Breast epithelium (tissue), 4 donors: ENCODE measurements around the gene TMIGD1. TPM values are rescaled to one million over a fixed set of nuclear protein-coding genes. Genes with fewer than 3 reads are reported as not detected.

ENCODE experiments used
- DNase-seq, 2 donors: peaks; one replicate each; pipeline ENCODE4 v3.0.0-alpha.2; 2019; ENCODE audit warnings: low spot score in 2 of 2
- H3K27ac ChIP-seq, 2 donors: fragments of 200-600 bp; sonication (generic) in 1 of 2; one replicate each; pipeline ENCODE4 v1.5.1; 2016 to 2019; ENCODE audit warnings: mild to moderate bottlenecking in 1 of 2
- H3K27me3 ChIP-seq, 2 donors: fragments of 200-600 bp; sonication (generic) in 1 of 2; one replicate each; pipeline versions ENCODE4 v1.5.1 to v1.6.0; 2017 to 2019; ENCODE audit warnings: control low read depth in 1 of 2, mild to moderate bottlenecking in 1 of 2
- H3K36me3 ChIP-seq: fragments of 200-600 bp; one replicate; pipeline ENCODE4 v1.5.1; 2019
- H3K4me1 ChIP-seq, 2 donors: fragments of 200-600 bp; sonication (generic); one replicate each; pipeline ENCODE4 v1.5.1; 2016 to 2019; ENCODE audit warnings: control low read depth in 1 of 2
- H3K4me3 ChIP-seq, 3 donors: fragments of 200-600 bp; sonication (generic); 1 replicate in 2 of 3; 2 replicates in 1 of 3; pipeline ENCODE4 v1.5.1; 2016 to 2019; ENCODE audit warnings: mild to moderate bottlenecking in 3 of 3, moderate library complexity in 2 of 3
- H3K9me3 ChIP-seq, 2 donors: fragments of 200-600 bp; sonication (generic) in 1 of 2; one replicate each; pipeline ENCODE4 v1.5.1; 2016 to 2019; ENCODE audit warnings: control low read depth in 1 of 2
- CTCF ChIP-seq, 3 donors: fragments of 450-650 bp; IDR thresholded peaks; one replicate each; pipeline ENCODE4 v1.5.1; 2016 to 2017; ENCODE audit warnings: antibody characterized with exemption in 3 of 3, mild to moderate bottlenecking in 3 of 3, moderate library complexity in 3 of 3
- POLR2A ChIP-seq: fragments of 450-650 bp; IDR thresholded peaks from one replicate; pipeline ENCODE4 v1.6.1; 2016; ENCODE audit warnings: antibody characterized with exemption, mild to moderate bottlenecking, moderate library complexity
- POLR2AphosphoS5 ChIP-seq, 3 donors: sonication (generic); formaldehyde crosslinking; IDR thresholded peaks; one replicate each; pipeline ENCODE4 v1.6.1; 2017; ENCODE audit warnings: antibody characterized with exemption in 3 of 3
- intact Hi-C: fragments of 100-400 bp; cut with DNase I; formaldehyde crosslinking; loops from one replicate; pipeline ENCODE4 v1.15.1; 2023; ENCODE audit warnings: low total_unique reads
- total RNA-seq, 3 donors: library from RNA; depleted of rRNA; stranded (reverse); fragments of >200 nt; gene quantifications; one replicate each; pipeline ENCODE4 v1.1.0, GENCODE V29; 2016

TMIGD1 gene
- total RNA-seq, 3 donors from 2014 or later: 1.6 TPM; not detected in 2

DNA sequence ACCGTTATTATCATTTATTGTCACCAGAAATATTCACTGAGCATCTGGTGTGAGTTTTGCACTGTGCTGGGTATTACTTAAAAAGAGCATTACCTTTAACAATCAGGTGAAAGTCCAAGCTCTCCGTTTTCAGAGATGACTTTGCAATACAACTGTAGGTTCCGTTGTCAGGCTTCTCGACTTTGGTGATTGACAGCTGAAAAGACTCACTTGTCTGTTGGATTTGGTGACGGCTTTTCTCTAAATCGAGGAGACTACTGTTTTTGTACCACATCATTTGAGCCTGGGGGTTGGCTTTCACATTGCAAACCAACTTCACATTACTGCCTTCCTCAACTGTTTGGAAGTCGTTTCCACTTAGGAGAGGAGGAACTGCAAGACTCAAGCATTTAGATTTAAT, 9.1 kb downstream of the TMIGD1 start:
- H3K9me3 ChIP-seq: no peaks in the 10 kb centered on the region
- intact Hi-C loops: no loop called here
- no peaks in the 10 kb centered on the region for H3K36me3 ChIP-seq
- no peak for DNase-seq
- no peak for TF ChIP-seq POLR2A
- TF ChIP-seq POLR2AphosphoS5 (IDR thresholded peaks at IDR 0.05): no peak
- no peak for TF ChIP-seq CTCF (IDR thresholded peaks at IDR 0.05)
- H3K4me3 ChIP-seq: no peak overlapping the region
- no peaks in the 10 kb centered on the region for H3K4me1 ChIP-seq
- H3K27me3 ChIP-seq: no peaks in the 10 kb centered on the region
- H3K27ac ChIP-seq: no peak overlapping the region

GRCh38 chr17:30323895-30324319, 9.9 kb downstream of the TMIGD1 start:
- Histone ChIP-seq H3K4me3 (no peak overlapping the region), H3K27me3 (no peaks in the 10 kb centered on the region), H3K4me1 (no peaks in the 10 kb centered on the region), H3K27ac (no peak overlapping the region), H3K36me3 (no peaks in the 10 kb centered on the region), H3K9me3 (no peaks in the 10 kb centered on the region)
- TF ChIP-seq CTCF (IDR thresholded peaks at IDR 0.05) (no peak), POLR2AphosphoS5 (IDR thresholded peaks at IDR 0.05) (no peak), POLR2A (no peak)
- no peak for DNase-seq
- intact Hi-C loops: no loop called here

DNA sequence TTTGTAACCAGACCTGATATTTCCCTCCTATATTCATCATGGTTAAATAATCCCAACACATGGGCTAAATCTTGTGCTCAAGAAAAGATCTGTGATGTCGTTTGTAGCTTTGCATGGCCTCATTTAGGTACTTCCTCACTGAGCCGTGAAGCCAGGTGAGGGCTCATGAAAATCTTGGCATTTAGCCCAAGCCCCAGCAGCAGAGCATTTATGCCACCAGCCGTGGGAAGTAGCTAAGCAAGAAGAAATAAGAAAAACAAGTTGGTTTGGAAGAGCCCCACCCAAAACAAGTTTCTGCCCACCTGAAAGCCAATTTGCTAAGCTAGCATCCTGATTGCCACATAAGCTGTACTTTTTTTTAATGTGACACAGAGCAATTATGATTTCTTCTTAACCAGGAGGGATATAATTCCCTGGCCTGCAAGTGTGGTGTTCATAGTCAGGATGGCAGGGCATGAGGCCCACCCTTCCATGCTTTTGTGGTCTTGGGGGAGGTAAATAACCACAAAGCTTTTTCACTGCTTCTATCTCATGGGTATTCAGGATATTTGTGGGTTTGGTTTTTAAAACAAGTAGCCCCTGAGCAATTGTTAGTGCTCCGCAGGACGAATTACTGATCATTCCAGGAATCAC, 10.5 kb downstream of the TMIGD1 start:
- DNase-seq: no peak
- no peak overlapping the region for H3K27ac ChIP-seq
- TF ChIP-seq POLR2AphosphoS5 (IDR thresholded peaks at IDR 0.05): no peak
- TF ChIP-seq CTCF (IDR thresholded peaks at IDR 0.05): no peak
- TF ChIP-seq POLR2A: no peak
- H3K36me3 ChIP-seq: no peaks in the 10 kb centered on the region
- H3K27me3 ChIP-seq: no peaks in the 10 kb centered on the region
- H3K4me3 ChIP-seq: no peak overlapping the region
- no peaks in the 10 kb centered on the region for H3K9me3 ChIP-seq
- no peaks in the 10 kb centered on the region for H3K4me1 ChIP-seq
- intact Hi-C loops: no loop called here

DNA sequence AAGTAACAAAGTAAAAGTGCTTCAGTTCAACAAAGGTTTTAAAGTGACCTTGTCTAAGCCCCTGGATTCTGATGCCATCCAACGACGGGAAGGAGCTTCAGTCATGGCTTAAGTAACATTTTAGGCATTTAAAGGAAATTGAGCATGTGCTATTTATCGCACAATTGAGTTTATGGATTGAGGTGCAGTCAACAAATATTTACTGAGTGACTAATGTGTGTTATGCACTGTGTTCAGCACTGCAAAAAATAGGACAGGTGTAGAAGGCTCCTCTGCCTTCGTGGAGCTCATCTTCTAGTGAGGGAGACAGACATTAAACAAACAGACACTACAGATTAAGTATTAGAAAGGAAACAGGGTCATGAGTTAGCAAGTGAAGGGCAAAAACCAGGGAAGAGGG, 12.5 kb downstream of the TMIGD1 start:
- TF ChIP-seq POLR2AphosphoS5 (IDR thresholded peaks at IDR 0.05): no peak
- TF ChIP-seq CTCF (IDR thresholded peaks at IDR 0.05): no peak
- TF ChIP-seq POLR2A: no peak
- Histone ChIP-seq H3K36me3 (no peaks in the 10 kb centered on the region), H3K27me3 (no peaks in the 10 kb centered on the region), H3K4me1 (no peaks in the 10 kb centered on the region), H3K4me3 (no peak overlapping the region), H3K9me3 (no peaks in the 10 kb centered on the region), H3K27ac (no peak overlapping the region)
- DNase-seq: no peak
- intact Hi-C loops: no loop called here

DNA sequence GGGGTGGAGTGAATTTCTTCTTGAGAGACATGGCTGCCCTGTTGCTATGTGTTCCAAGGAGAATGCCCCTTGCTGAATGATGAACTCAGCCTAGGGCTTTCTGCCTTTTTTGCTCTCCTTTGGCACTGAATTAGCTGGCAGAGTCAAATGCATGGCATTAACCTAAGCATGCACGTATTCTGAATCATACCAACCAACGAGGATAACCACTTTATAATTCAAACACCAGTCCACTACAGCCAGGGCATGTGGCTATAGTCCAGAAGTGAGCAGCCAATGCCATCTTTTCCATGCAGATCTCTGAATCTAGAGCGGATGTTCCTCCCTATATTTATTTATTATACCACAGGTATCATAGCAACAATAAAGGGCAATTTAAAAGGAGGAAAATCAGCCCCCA, 15.7 kb downstream of the TMIGD1 start:
- TF ChIP-seq POLR2A: no peak
- TF ChIP-seq CTCF (IDR thresholded peaks at IDR 0.05): no peak
- TF ChIP-seq POLR2AphosphoS5 (IDR thresholded peaks at IDR 0.05): no peak
- Histone ChIP-seq H3K36me3 (no peaks in the 10 kb centered on the region), H3K4me3 (no peak overlapping the region), H3K27me3 (no peaks in the 10 kb centered on the region), H3K9me3 (no peaks in the 10 kb centered on the region), H3K4me1 (no peaks in the 10 kb centered on the region), H3K27ac (no peak overlapping the region)
- no peak for DNase-seq
- intact Hi-C loops: no loop called here
